Motor neuron (in vitro differentiated cells): ENCODE measurements around the gene PLA2G2C. TPM values are rescaled to one million over a fixed set of nuclear protein-coding genes. Genes with fewer than 3 reads are reported as not detected.

Experiments
- ATAC-seq, 8 experiments: fragments of 200-7000 bp; cut with Tn5 transposase; replicated peaks in 6 of 8; 2 replicates each; pipeline ENCODE4 v1.8.0; 2021; ENCODE audit warnings: mild to moderate bottlenecking in 8 of 8, moderate library complexity in 8 of 8
- H3K27ac ChIP-seq, 2 donors: fragments of 250-450 bp; sonication (Bioruptor Pico); 2 replicates each; pipeline ENCODE4 v1.9.0; 2021; ENCODE audit warnings: antibody characterized with exemption in 2 of 2, mild to moderate bottlenecking in 2 of 2, moderate library complexity in 1 of 2
- H3K4me1 ChIP-seq, 2 donors: fragments of 250-450 bp; sonication (Bioruptor Pico); replicated peaks in 1 of 2; 2 replicates each; pipeline ENCODE4 v1.6.1; 2021; ENCODE audit warnings: antibody characterized with exemption in 2 of 2, mild to moderate bottlenecking in 2 of 2, moderate library complexity in 1 of 2
- H3K4me3 ChIP-seq, 5 donors: fragments of 250-450 bp; sonication (Bioruptor Pico); 2 replicates each; pipeline ENCODE4 v1.9.0; 2021; ENCODE audit warnings: antibody characterized with exemption in 5 of 5, mild to moderate bottlenecking in 5 of 5, moderate library complexity in 4 of 5
- WGBS, 10 experiments: fragments of 450-650 bp; shearing (Covaris generic); methylation state at CpG; one replicate each; pipeline ENCODE4 v1.0.0; 2022; 5-methylcytosine and 5-hydroxymethylcytosine counted together
- in situ Hi-C, 9 experiments: fragments of 400-800 bp; cut with MboI; loops; one replicate each; pipeline ENCODE4 v1.15.0; 2021; ENCODE audit warnings: low sequenced_read_pairs in 9 of 9, low pct_unique_long_range_greater_than_20kb in 2 of 9; ENCODE audit not compliant: unreplicated experiment in 9 of 9
- total RNA-seq, 8 experiments: library from RNA; unstranded; fragments of 300-600 nt; gene quantifications; 2 replicates each; pipeline versions ENCODE4 v1.2.3 to v1.2.4, GENCODE V29; 2022

Gene PLA2G2C
- total RNA-seq, 8 experiments from 2014 or later: 0.05 to 0.66 (median 0.20) TPM; not detected in 1

DNA sequence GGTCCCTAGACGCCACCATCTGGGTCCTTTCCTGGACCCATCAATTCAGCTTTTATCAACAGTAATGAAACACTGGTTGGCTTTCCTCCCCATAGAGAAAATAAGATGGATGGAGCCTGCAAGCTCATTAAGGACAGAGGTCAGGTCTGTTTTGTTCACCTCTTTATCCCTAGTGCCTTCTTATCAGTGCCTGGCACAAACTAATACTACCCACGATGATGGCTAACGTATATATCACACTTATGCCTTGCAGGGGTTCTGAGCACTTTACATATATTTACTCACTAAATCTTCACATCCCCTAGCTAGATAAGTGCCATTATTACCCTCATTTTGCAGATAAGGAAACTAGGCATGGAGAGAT, 5.5 kb downstream of the PLA2G2C start:
- Histone ChIP-seq H3K4me3 (no peak overlapping the region), H3K27ac (no peak overlapping the region), H3K4me1 (peaks cover 7 to 13% of the 10 kb centered on the region in 2 donors)
- no peak for ATAC-seq
- 26 to 90% (median 60%) methylated on average over 1 to 3 of the region's 3 CpGs; no CpG with 5 or more reads in 3 of the 10 experiments for WGBS, 10 experiments
- in situ Hi-C loops: loop anchor here in 1 of 9 experiments (25.0 kb wide), 1 partner anchor 269 kb away; the partner anchor contains the start of gene PLA2G2E

DNA sequence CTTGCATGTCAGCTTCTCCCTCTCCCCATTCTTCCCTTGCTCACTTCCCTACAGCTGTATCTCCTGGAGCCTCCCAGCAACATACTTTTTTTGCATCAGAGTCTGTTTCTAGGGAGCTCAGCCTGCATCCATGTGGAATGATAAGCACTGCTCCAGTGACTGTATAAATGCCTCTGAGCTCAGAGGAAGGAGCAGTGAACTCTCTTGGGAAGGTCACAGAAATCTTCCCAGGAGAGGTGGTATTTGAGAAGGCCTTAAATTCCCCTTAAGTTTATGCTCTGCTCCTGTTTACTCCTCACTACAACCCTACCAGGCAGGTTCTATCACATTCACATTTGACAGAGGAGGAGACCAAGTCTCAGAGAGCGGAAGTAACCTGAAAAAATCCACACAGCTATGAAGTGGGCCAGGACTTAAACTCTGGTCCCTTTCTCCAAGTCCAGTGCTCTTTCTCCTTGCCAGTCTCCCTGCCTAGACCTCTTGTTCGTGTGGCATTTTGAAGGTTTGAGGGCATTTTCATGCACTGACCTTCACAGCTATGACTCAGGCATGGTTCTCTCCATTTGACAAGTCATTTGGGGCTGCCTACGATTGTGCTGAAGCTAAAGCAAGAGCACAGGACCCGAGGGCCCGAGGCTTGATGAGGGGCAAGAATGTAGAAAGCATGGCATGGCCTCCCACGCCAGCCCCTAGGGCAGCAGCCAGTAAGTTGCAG, 6.0 kb downstream of the PLA2G2C start:
- Histone ChIP-seq H3K4me3 (no peak overlapping the region), H3K4me1 (peaks cover 2 to 8% of the 10 kb centered on the region in 2 donors), H3K27ac (peak overlapping the region in 1 of 2 donors; percentile 18)
- ATAC-seq: peak in 1 of 8 experiments; percentile 60
- in situ Hi-C loops: loop anchor here in 1 of 9 experiments (25.0 kb wide), 1 partner anchor 268 kb away; the partner anchor contains the start of gene PLA2G2E
- WGBS, 10 experiments: 0 to 80% (median 62%) methylated on average over 1 to 6 of the region's 6 CpGs; no CpG with 5 or more reads in 3 of the 10 experiments

DNA sequence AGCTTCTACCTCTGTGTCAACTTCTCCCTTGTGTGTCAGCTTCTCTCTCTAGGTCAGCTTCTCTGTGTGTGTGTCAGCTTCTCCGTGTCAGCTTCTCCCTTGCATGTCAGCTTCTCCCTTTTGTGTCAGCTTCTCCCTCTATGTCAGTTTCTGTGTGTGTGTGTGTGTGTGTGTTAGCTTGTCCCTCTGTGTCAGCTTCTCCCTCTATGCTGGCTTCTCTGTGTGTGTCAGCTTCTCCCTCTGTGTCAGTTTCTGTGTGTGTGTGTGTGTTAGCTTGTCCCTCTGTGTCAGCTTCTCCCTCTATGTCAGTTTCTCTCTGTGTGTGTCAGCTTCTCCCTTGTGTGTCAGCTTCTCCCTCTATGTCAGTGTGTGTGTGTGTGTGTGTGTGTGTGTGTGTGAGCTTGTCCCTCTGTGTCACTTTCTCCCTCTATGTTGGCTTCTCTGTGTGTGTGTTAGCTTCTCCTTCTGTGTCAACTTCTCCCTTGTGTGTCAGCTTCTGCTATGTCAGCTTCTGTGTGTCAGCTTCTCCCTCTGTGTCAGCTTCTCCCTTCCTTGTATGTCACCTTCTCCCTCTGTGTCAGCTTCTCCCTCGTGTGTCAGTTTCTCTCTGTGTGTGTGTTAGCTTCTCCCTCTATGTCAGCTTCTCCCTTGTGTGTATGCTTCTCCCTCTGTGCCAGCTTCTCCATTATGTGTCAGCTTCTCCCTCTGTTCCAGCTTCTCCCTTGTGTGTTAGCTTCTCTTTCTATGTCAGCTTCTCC, 6.8 kb downstream of the PLA2G2C start:
- peaks cover 2 to 8% of the 10 kb centered on the region in 2 donors for H3K4me1 ChIP-seq
- no peak for ATAC-seq
- in situ Hi-C loops: loop anchor here in 1 of 9 experiments (25.0 kb wide), 1 partner anchor 267 kb away; the partner anchor contains the start of gene PLA2G2E
- H3K4me3 ChIP-seq: no peak overlapping the region
- 0 to 100% (median 62%) methylated on average over 1 to 2 of the region's 2 CpGs; no CpG with 5 or more reads in 2 of the 10 experiments for WGBS, 10 experiments
- H3K27ac ChIP-seq: no peak overlapping the region

DNA sequence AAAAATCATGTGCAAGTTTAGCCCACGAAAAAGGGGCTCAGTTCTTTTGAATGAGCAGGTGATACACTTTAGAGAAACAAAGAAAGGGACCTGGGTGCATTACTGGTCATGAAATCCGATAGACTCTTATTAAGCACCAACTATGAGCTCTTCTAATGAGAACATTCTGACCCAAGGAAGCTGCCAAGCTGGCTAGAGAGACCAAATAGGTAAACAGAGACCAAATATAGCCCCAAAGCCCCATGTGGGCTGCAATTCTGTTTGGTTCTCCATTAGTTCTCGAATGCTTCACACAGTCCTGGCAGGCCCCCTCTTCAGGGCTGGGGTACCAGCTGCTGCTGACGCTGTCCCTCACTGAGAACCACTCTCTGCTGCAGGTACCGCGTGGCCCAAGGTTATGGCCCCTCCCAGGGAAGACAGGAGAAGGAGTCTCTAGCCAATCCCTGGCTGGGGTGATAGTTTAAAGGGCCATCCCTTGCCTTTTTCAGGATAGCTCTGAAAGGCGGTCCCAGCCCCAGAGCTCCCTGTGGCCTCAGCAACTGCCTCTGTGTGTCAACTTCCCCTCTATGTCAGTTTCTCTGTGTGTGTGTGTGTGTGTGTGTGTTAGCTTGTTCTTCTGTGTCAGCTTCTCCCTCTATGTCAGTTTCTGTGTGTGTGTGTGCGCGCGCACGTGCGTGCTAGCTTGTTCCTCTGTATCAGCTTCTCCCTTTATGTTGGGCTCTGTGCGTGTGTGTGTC, 7.5 kb downstream of the PLA2G2C start:
- peaks cover 2 to 8% of the 10 kb centered on the region in 2 donors for H3K4me1 ChIP-seq
- in situ Hi-C loops: loop anchor here in 1 of 9 experiments (25.0 kb wide), 1 partner anchor 267 kb away; the partner anchor contains the start of gene PLA2G2E
- 0 to 86% (median 69%) methylated on average over 1 to 12 of the region's 13 CpGs; no CpG with 5 or more reads in 1 of the 10 experiments for WGBS, 10 experiments
- no peak overlapping the region for H3K27ac ChIP-seq
- ATAC-seq: peak in 2 of 8 experiments; percentile 30 to 46
- no peak overlapping the region for H3K4me3 ChIP-seq

DNA sequence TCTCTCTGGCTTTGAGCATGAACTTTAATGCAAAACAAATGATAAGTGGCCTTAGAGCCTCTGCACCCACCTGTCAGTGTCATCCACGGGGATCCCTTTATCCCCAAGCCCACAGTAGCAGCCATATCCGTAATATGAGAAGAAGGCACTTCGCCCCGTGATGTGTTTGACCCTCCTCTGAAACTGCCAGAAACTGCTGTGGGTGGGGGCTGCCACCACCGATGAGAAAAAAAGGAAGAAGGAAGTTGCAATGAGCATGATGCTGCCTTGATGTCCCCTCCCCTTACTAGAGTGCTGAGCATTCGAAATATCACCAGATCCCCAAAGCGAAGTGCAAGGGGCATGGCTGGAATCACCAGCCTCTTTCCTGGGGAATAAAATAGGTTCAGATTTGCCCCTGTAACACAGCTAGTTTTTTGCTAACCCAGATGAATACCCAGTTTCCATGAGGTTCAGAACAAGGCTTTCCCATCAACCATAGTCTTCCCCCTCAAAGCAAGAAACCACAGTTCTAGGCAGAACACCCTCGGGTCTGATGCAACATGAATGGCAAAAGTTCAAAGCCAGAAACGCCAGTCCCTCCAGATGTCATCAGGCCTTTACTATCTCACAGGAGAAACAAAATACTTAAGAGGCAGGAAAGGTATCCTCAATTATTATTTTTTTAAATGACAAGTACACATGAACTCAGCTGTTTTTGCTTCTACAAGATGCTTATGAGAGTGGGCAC, 11.2 kb downstream of the PLA2G2C start:
- in situ Hi-C loops: loop anchor here in 6 of 9 experiments (25.0 kb wide), 3 partner anchors 263 to 513 kb away; partner anchors contain the start of genes PLA2G2E (in 4 of the 6), CAMK2N1 (in 1 of the 6) and HTR6 (in 1 of the 6)
- Histone ChIP-seq H3K27ac (no peak overlapping the region), H3K4me1 (peaks cover 0 to under 1% of the 10 kb centered on the region in 2 donors), H3K4me3 (no peak overlapping the region)
- 17 to 89% (median 65%) methylated on average over 1 to 8 of the region's 9 CpGs; no CpG with 5 or more reads in 1 of the 10 experiments for WGBS, 10 experiments
- no peak for ATAC-seq

DNA sequence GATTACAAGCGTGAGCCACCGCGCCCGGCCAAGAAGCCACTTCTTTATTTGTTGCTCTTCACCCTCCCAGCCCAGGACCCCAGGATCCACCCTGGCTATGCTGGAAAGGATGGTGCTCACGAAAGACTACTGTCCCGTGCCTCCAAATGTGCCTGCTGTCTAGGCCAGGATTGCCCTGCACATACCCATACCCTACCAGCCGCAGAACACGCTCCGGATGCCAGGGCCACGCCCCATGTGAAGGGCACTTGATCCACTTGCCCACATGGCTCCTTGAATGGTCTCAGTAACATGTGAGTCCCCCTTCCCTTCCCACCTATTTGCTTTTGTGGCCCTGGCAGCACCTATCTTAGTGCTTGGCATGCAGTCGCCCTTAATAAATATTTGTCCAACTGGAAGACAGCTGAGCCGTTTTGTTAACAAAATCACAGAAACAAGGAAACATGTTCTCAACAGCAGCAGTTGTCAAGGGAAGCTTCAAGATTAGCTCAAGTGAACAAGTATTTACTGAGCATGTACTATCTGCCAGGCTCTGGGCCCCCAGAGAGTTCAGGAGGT, 14.2 kb downstream of the PLA2G2C start:
- in situ Hi-C loops: loop anchor here in 5 of 9 experiments (25.0 kb wide), 3 partner anchors 260 to 510 kb away; partner anchors contain the start of genes PLA2G2E (in 3 of the 5), CAMK2N1 (in 1 of the 5) and HTR6 (in 1 of the 5)
- no peak overlapping the region for H3K27ac ChIP-seq
- no peak overlapping the region for H3K4me3 ChIP-seq
- peaks cover 4 to 11% of the 10 kb centered on the region in 2 donors for H3K4me1 ChIP-seq
- 80 to 100% (median 91%) methylated on average over 1 to 8 of the region's 12 CpGs; no CpG with 5 or more reads in 4 of the 10 experiments for WGBS, 10 experiments
- no peak for ATAC-seq

DNA sequence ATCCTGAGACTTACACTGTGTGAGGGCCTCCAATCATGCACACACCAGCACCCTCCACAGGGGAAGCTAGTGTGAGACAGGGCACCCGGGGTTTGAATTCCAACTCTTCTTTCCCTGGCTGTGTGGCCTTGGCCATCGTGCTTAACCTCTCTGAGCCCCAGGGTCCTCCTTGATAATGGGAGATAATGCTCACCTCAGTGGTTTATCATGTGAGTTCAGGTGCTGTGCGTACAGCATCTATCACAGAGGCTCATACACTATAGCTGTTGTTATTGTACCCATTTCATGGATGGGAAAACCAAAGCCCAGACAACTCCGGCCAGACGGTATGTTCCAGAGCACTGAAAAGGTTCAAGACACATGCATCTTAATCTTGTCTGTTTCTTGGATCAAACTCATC, 16.4 kb downstream of the PLA2G2C start:
- WGBS, 10 experiments: 80 to 100% (median 91%) methylated on average over 1 to 5 of the region's 5 CpGs; no CpG with 5 or more reads in 4 of the 10 experiments
- peaks cover 4 to 11% of the 10 kb centered on the region in 2 donors for H3K4me1 ChIP-seq
- H3K4me3 ChIP-seq: no peak overlapping the region
- ATAC-seq: no peak
- in situ Hi-C loops: loop anchor here in 6 of 9 experiments (10.0 to 25.0 kb wide), 4 partner anchors 255 to 508 kb away; partner anchors contain the start of genes PLA2G2E (in 3 of the 6), CAMK2N1 (in 1 of the 6) and HTR6 (in 1 of the 6)
- H3K27ac ChIP-seq: no peak overlapping the region

DNA sequence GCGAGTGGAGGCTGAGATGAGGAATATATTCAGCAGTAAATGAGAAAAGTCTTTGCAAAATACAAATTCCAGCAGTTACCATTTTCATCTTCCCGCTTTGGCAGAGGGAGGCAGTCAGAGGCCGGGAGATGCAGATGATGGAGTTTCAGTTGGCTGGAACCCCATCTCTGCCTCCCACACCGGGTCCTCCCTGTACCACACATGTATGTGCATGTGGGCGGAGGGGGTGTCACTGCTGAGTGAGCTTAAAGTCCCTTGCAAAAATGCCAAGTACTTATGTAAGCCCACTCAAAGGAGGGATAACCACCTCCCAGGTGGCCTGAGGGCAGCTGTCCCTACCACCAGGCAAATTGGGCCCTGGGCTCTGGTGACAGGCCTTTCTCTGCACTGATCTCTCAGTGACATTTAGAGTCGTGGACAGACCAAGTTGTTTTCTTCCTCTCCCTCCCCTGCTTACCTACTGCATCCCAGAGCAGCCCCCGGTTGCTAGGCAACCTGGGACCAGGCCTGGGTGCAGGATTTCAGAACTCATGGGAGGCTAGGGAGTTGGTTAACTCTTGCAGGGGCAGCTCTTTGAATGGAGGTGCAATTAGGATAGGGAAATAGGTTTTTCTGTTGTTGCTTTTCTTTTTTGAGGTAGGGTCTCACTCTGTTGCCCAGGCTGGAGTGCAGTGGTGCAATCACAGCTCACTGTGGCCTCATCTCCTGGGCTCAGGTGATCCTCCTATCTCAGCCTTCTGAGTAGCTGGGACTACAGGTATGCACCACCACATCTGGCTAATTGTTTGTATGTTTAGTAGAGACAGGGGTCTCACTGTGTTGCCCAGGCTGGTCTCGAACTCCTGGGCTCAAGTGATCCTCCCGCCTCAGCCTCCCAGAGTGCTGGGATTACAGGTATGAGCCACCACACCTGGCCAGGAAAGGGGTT, 17.5 kb downstream of the PLA2G2C start:
- 17 to 78% (median 55%) methylated on average over 1 to 8 of the region's 9 CpGs; no CpG with 5 or more reads in 1 of the 10 experiments for WGBS, 10 experiments
- no peak overlapping the region for H3K27ac ChIP-seq
- in situ Hi-C loops: loop anchor here in 6 of 9 experiments (10.0 to 25.0 kb wide), 4 partner anchors 254 to 507 kb away; partner anchors contain the start of genes PLA2G2E (in 3 of the 6), CAMK2N1 (in 1 of the 6) and HTR6 (in 1 of the 6)
- peak in 7 of 8 experiments; percentile 53 to 87 (median 83) for ATAC-seq
- peaks cover 4 to 11% of the 10 kb centered on the region in 2 donors for H3K4me1 ChIP-seq
- no peak overlapping the region for H3K4me3 ChIP-seq

DNA sequence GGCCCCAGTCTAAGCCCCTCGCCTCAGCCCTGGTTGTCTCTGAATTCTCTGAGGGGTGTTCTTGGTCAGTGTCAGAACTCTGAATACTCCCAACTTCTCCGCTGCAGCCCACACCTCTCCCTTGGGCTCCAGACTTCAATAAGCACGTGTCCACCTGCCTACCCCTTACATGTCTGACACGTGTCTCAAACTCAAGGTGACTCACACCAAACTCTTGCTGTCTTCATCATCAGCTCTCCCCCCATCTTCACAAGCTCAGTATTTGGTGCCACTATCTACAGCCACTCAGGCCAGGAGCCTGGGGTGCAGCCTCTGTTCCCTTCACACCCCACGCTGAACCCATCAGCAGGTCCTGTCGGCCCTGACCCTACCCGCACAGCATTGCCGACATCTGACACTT, 19.2 kb downstream of the PLA2G2C start:
- in situ Hi-C loops: loop anchor here in 6 of 9 experiments (10.0 to 25.0 kb wide), 4 partner anchors 252 to 505 kb away; partner anchors contain the start of genes PLA2G2E (in 3 of the 6), CAMK2N1 (in 1 of the 6) and HTR6 (in 1 of the 6)
- WGBS, 10 experiments: 43 to 90% (median 81%) methylated on average over 1 to 7 of the region's 8 CpGs; no CpG with 5 or more reads in 3 of the 10 experiments
- ATAC-seq: no peak
- Histone ChIP-seq H3K27ac (no peak overlapping the region), H3K4me1 (peaks cover 4 to 11% of the 10 kb centered on the region in 2 donors), H3K4me3 (no peak overlapping the region)

DNA sequence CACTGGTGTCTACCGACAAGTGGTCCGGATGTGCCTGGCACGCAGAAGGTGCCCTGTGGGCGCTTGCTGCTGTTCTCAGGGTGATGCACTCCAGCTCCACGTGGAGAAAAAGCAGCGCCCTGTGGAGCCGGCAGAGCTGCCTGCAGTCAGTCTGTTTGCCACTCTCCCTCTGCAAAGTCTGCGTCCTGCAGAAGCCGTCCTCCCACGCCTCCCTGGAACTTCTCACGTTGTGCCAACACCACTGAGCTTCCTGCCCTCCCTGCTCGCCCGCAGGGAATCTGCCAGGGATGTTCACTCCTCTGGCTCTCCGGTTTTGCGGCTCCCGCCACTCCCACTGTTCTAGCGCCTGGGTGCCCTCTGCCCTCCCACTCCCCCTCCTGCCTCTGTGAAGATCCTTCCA, 20.3 kb downstream of the PLA2G2C start:
- H3K4me1 ChIP-seq: peaks cover 4 to 11% of the 10 kb centered on the region in 2 donors
- no peak overlapping the region for H3K4me3 ChIP-seq
- no peak for ATAC-seq
- H3K27ac ChIP-seq: no peak overlapping the region
- in situ Hi-C loops: loop anchor here in 6 of 9 experiments (10.0 to 25.0 kb wide), 4 partner anchors 251 to 504 kb away; partner anchors contain the start of genes PLA2G2E (in 3 of the 6), CAMK2N1 (in 1 of the 6) and HTR6 (in 1 of the 6)
- WGBS, 10 experiments: 40 to 85% (median 80%) methylated on average over 1 to 11 of the region's 17 CpGs; no CpG with 5 or more reads in 6 of the 10 experiments
